Psoas muscle (tissue), 8 donors: ENCODE data around the gene TRIM66. TPM values are rescaled to one million over a fixed set of nuclear protein-coding genes. Genes with fewer than 3 reads are reported as not detected.

ENCODE experiments used
- ATAC-seq, 4 donors: fragments of 200-7000 bp; cut with Tn5 transposase; one replicate each; pipeline ENCODE4 v1.9.1; 2020; ENCODE audit warnings: moderate library complexity in 3 of 4, mild to moderate bottlenecking in 2 of 4
- DNase-seq, 2 donors: peaks; one replicate each; pipeline ENCODE4 v3.0.0-alpha.2; 2020
- H3K27ac ChIP-seq: fragments of 200-600 bp; one replicate; pipeline ENCODE4 v1.8.0; 2022
- H3K27me3 ChIP-seq, 3 donors: fragments of 200-600 bp in 1 of 3; one replicate each; pipeline versions ENCODE4 v1.6.1 to v1.8.0; 2013 to 2022; ENCODE audit warnings: low read length in 2 of 3, mild to moderate bottlenecking in 2 of 3, moderate library complexity in 1 of 3; ENCODE audit not compliant: insufficient read depth in 3 of 3
- H3K36me3 ChIP-seq, 2 donors: fragments of 200-600 bp in 1 of 2; one replicate each; pipeline versions ENCODE4 v1.6.1 to v1.8.0; 2013 to 2022; ENCODE audit warnings: low read depth in 1 of 2, mild to moderate bottlenecking in 1 of 2, moderate library complexity in 1 of 2; ENCODE audit not compliant: insufficient read depth in 1 of 2
- H3K4me1 ChIP-seq: fragments of 200-600 bp; one replicate; pipeline ENCODE4 v1.8.0; 2022
- H3K4me3 ChIP-seq: fragments of 200-600 bp; one replicate; pipeline ENCODE4 v1.8.0; 2022; ENCODE audit warnings: mild to moderate bottlenecking
- H3K9me3 ChIP-seq: fragments of 200-600 bp; one replicate; pipeline ENCODE4 v1.8.0; 2022
- WGBS, 3 donors: extraction: QIAGEN DNeasy Blood & Tissue Kit; methylation state at CpG; one replicate each; pipeline versions ENCODE4 v1.1.6 to v1.1.7; 2013; 5-methylcytosine and 5-hydroxymethylcytosine counted together
- intact Hi-C, 2 donors: fragments of 100-400 bp; cut with DNase I; formaldehyde crosslinking; loops; one replicate each; pipeline versions ENCODE4 v1.11.0 to v1.14.2; 2022
- polyA plus RNA-seq, 3 donors: library from polyadenylated mRNA; stranded (reverse); fragments of 200-250 nt; gene quantifications; one replicate each; pipeline ENCODE4 v1.2.3, GENCODE V29; 2013
- total RNA-seq, 4 donors: library from RNA; stranded (reverse); fragmentation: NEBNext Ultra II Directional in 2 of 4; extraction: Animal tissue kit (Norgen Biotek cat#: 25700) in 2 of 4; gene quantifications; one replicate each; pipeline versions ENCODE4 v1.2.1 to v1.2.4, GENCODE V29; 2021 to 2023
- TF ChIP-seq, protein P1 (sequence below): fragments of 200-600 bp; IDR thresholded peaks from one replicate; pipeline ENCODE4 v1.8.0; 2022; ENCODE audit warnings: antibody characterized with exemption
- donor health status: healthy with polysubstance abuse.
- donor health status: DM: no; HTN: no; CAD: no; lungs with moderate emphysema.
- donor health status: Bipolar disorder and iron deficiency.
- donor health status: healthy.
- donor health status: DM: yes; HTN: yes; CAD: no.
- donor health status: DM: no; HTN: no; CAD: no.
- donor health status: DM: no; HTN: no; CAD: no.
- donor health status: DM: yes; HTN: yes; CAD: no.

The TRIM66 gene
- total and polyA plus RNA-seq, 7 donors: 0.46 to 3.9 (median 2.0) TPM

- TF ChIP-seq, protein P1, sequence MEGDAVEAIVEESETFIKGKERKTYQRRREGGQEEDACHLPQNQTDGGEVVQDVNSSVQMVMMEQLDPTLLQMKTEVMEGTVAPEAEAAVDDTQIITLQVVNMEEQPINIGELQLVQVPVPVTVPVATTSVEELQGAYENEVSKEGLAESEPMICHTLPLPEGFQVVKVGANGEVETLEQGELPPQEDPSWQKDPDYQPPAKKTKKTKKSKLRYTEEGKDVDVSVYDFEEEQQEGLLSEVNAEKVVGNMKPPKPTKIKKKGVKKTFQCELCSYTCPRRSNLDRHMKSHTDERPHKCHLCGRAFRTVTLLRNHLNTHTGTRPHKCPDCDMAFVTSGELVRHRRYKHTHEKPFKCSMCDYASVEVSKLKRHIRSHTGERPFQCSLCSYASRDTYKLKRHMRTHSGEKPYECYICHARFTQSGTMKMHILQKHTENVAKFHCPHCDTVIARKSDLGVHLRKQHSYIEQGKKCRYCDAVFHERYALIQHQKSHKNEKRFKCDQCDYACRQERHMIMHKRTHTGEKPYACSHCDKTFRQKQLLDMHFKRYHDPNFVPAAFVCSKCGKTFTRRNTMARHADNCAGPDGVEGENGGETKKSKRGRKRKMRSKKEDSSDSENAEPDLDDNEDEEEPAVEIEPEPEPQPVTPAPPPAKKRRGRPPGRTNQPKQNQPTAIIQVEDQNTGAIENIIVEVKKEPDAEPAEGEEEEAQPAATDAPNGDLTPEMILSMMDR: no peak
- no peak overlapping the region for H3K4me3 ChIP-seq
- WGBS, 3 donors: 42 to 67% (median 44%) methylated on average over 11 of the region's 11 CpGs
- peaks cover 6% of the 10 kb centered on the region for H3K4me1 ChIP-seq
- no peaks in the 10 kb centered on the region for H3K27me3 ChIP-seq
- H3K27ac ChIP-seq: peak overlapping the region; percentile 32
- DNase-seq (no peak), ATAC-seq (peak in 3 of 4 donors; percentile 7 to 27 (median 18))
- intact Hi-C loops: no loop called here
- peaks cover 0 to 70% of the 10 kb centered on the region in 2 donors for H3K36me3 ChIP-seq
- H3K9me3 ChIP-seq: no peaks in the 10 kb centered on the region
Measured at GRCh38 chr11:8698917-8699441, 16.5 kb upstream of the TRIM66 start.

DNA sequence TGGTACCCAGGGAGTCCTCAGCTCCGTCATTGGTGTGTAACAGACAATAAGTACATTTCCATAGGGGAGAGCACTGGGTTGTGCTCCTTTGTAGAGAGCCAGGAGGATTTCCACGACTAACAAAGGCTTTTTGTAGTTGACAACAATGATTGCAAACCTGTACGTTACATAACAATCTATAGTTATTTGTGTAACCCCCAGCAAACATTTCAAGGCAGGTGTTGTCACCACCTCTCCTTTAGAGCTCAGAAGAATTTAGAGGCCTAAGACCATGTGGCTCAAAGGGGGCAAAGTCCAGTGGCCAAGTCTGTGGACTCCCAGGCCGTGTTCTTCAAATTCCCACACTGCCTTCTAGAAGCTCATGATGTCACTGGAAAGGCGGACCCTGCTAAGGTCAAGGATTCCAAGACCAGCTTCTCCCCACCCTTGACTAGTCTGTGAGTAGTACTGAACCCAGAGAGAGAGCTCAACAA, 15.9 kb upstream of the TRIM66 start:
- TF ChIP-seq, protein P1: no peak
- Histone ChIP-seq H3K27me3 (no peaks in the 10 kb centered on the region), H3K27ac (no peak overlapping the region), H3K4me3 (no peak overlapping the region), H3K4me1 (peaks cover 6% of the 10 kb centered on the region), H3K36me3 (peaks cover 0 to 70% of the 10 kb centered on the region in 2 donors), H3K9me3 (no peaks in the 10 kb centered on the region)
- no peak for ATAC-seq
- no peak for DNase-seq
- intact Hi-C loops: no loop called here
- 82 to 87% (median 86%) methylated on average over 5 of the region's 5 CpGs for WGBS, 3 donors

GRCh38 chr11:8697054-8697453, 14.6 kb upstream of the TRIM66 start:
- Histone ChIP-seq H3K9me3 (no peaks in the 10 kb centered on the region), H3K4me3 (no peak overlapping the region), H3K36me3 (peaks cover 2 to 73% of the 10 kb centered on the region in 2 donors), H3K4me1 (peaks cover 6% of the 10 kb centered on the region), H3K27me3 (no peaks in the 10 kb centered on the region), H3K27ac (no peak overlapping the region)
- TF ChIP-seq, protein P1: no peak
- intact Hi-C loops: no loop called here
- DNase-seq: no peak
- ATAC-seq: no peak
- 94 to 96% (median 95%) methylated on average over 3 of the region's 3 CpGs for WGBS, 3 donors

GRCh38 chr11:8694137-8694536, 11.7 kb upstream of the TRIM66 start:
- Histone ChIP-seq H3K9me3 (no peaks in the 10 kb centered on the region), H3K4me3 (no peak overlapping the region), H3K27me3 (no peaks in the 10 kb centered on the region), H3K4me1 (peaks cover 5% of the 10 kb centered on the region), H3K36me3 (peaks cover 4 to 78% of the 10 kb centered on the region in 2 donors), H3K27ac (no peak overlapping the region)
- 78 to 83% (median 79%) methylated on average over 5 of the region's 5 CpGs for WGBS, 3 donors
- DNase-seq: no peak
- no peak for ATAC-seq
- TF ChIP-seq, protein P1: no peak
- intact Hi-C loops: loop anchor here in 1 of 2 donors (5.0 kb wide), 1 partner anchor 218 kb away; the partner anchor contains the start of gene AKIP1

- no peak overlapping the region for H3K4me3 ChIP-seq
- peaks cover 4 to 73% of the 10 kb centered on the region in 2 donors for H3K36me3 ChIP-seq
- no peak for ATAC-seq
- no peaks in the 10 kb centered on the region for H3K27me3 ChIP-seq
- H3K4me1 ChIP-seq: peaks cover 5% of the 10 kb centered on the region
- no peaks in the 10 kb centered on the region for H3K9me3 ChIP-seq
- DNase-seq: no peak
- TF ChIP-seq, protein P1: no peak
- intact Hi-C loops: loop anchor here in 1 of 2 donors (5.0 kb wide), 1 partner anchor 219 kb away; the partner anchor contains the start of gene AKIP1
- H3K27ac ChIP-seq: no peak overlapping the region
- WGBS, 3 donors: 80 to 86% (median 86%) methylated on average over 7 of the region's 7 CpGs
Measured at GRCh38 chr11:8693555-8693954, 11.1 kb upstream of the TRIM66 start.
